Neural progenitor cell (in vitro differentiated cells): ENCODE results near the gene IGFBP7.

ENCODE experiments used
- CTCF ChIP-seq: fragments of 200-600 bp; sonication (generic); IDR thresholded peaks from 2 replicates; pipeline ENCODE4 v1.5.1; 2017; ENCODE audit warnings: antibody characterized with exemption, mild to moderate bottlenecking
- EZH2 ChIP-seq: fragments of 200-600 bp; sonication (generic); IDR thresholded peaks from 2 replicates; pipeline ENCODE4 v1.6.1; 2017; ENCODE audit warnings: antibody characterized with exemption, mild to moderate bottlenecking, moderate library complexity

DNA sequence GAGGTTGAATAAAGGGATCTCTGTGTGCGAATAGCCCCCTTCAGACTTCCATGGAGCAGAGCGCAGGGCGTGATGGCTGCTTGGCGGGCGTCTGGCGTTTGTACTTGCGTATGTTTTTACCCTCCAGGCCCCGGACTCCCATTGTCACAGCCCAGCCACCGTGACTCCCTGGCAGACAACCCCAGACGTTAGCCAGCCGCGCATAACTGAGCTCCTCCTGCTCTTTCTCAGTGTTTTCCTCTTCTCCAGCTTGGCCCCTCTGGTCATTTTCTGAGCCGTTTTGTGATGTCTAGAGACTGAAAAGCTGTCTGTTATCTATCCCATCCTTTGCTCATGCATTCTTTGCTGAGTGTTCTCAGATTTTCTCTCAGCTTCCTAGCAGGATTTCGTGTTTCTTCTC lies 54.3 kb downstream of the IGFBP7 start:
- TF ChIP-seq CTCF (no peak), EZH2 (no peak)
